Activated CD4-positive, alpha-beta T cell treated with anti-CD3 and anti-CD28 coated beads, Interleukin-2, amount 50 U/mL, for 48 hours (primary cell): ENCODE measurements around the gene CLEC18A.
"Not testable (repeated sequence)": the region's sequence is repeated elsewhere in the genome, so short reads cannot be mapped to it uniquely, and the experiment has no call there.

Experiments used
- DNase-seq, 2 experiments: peaks; one replicate each; pipeline ENCODE4 v3.0.0-alpha.2; 2020

The CLEC18A gene

GRCh38 chr16:69931631-69932030 lies 19.5 kb upstream of the CLEC18A start:
- DNase-seq: no peak

- no peak for DNase-seq
These were observed 18.9 kb upstream of the CLEC18A start for GRCh38 chr16:69932228-69932627.

GRCh38 chr16:69932691-69933392 lies 18.3 kb upstream of the CLEC18A start:
- DNase-seq: no peak

GRCh38 chr16:69934044-69934443 lies 17.1 kb upstream of the CLEC18A start:
- no peak for DNase-seq

GRCh38 chr16:69934751-69935150 lies 16.4 kb upstream of the CLEC18A start:
- no peak for DNase-seq

GRCh38 chr16:69935278-69935711 lies 15.8 kb upstream of the CLEC18A start:
- DNase-seq: no peak

GRCh38 chr16:69935740-69936139 lies 15.4 kb upstream of the CLEC18A start:
- no peak for DNase-seq

- DNase-seq: no peak
These were observed 14.9 kb upstream of the CLEC18A start for GRCh38 chr16:69936252-69936651.

- DNase-seq: no peak
These were observed 14.4 kb upstream of the CLEC18A start for GRCh38 chr16:69936751-69937211.

- DNase-seq: no peak
These were observed 13.6 kb upstream of the CLEC18A start for GRCh38 chr16:69937465-69937951.

- DNase-seq: no peak
These were observed 11.9 kb upstream of the CLEC18A start for GRCh38 chr16:69938981-69939820.

- DNase-seq: no peak
These were observed 11.1 kb upstream of the CLEC18A start for GRCh38 chr16:69939821-69940585.

- DNase-seq: no peak
These were observed 10.5 kb upstream of the CLEC18A start for GRCh38 chr16:69940676-69941075.

- DNase-seq: no peak
These were observed 9.7 kb upstream of the CLEC18A start for GRCh38 chr16:69941251-69942098.

- no peak for DNase-seq
These were observed 9.0 kb upstream of the CLEC18A start for GRCh38 chr16:69942099-69942491.

GRCh38 chr16:69942627-69943170 lies 8.4 kb upstream of the CLEC18A start:
- DNase-seq: no peak

GRCh38 chr16:69943241-69944036 lies 7.7 kb upstream of the CLEC18A start:
- not testable (repeated sequence) for DNase-seq

GRCh38 chr16:69950411-69950810 lies 723 bp upstream of the CLEC18A start:
- not testable (repeated sequence) for DNase-seq

- not testable (repeated sequence) for DNase-seq
These were observed 518 bp downstream of the CLEC18A start for GRCh38 chr16:69951672-69952031.

GRCh38 chr16:69952116-69952515 lies 982 bp downstream of the CLEC18A start:
- not testable (repeated sequence) for DNase-seq
